MM.1S (cell line): ENCODE results near the gene LRRTM2.

Experiments used
- DNase-seq: peaks from one replicate; pipeline ENCODE4 v3.0.0-alpha.2; 2015
- H2AFZ ChIP-seq: fragments of 300-600 bp; sonication (generic); 2 replicates; pipeline ENCODE4 v1.6.0; 2016; ENCODE audit warnings: antibody characterized with exemption, low read length
- H3F3A ChIP-seq: fragments of 300-600 bp; sonication (generic); 2 replicates; pipeline ENCODE4 v1.6.1; 2016; ENCODE audit warnings: mild to moderate bottlenecking, antibody characterized with exemption, low read length, moderate library complexity, mixed read lengths; ENCODE audit not compliant: insufficient read depth
- H3K27ac ChIP-seq: fragments of 300-600 bp; sonication (generic); 2 replicates; pipeline ENCODE4 v1.5.1; 2016; ENCODE audit warnings: mild to moderate bottlenecking, low read length
- H3K27me3 ChIP-seq: fragments of 300-600 bp; sonication (generic); replicated peaks from 2 replicates; pipeline ENCODE4 v1.6.0; 2016; ENCODE audit warnings: low read length; ENCODE audit not compliant: insufficient read depth
- H3K36me3 ChIP-seq: fragments of 300-600 bp; sonication (generic); replicated peaks from 2 replicates; pipeline ENCODE4 v1.6.1; 2016; ENCODE audit warnings: mild to moderate bottlenecking, low read length, mixed read lengths; ENCODE audit not compliant: insufficient read depth
- H3K4me1 ChIP-seq: fragments of 300-600 bp; sonication (generic); 2 replicates; pipeline ENCODE4 v1.6.1; 2016; ENCODE audit warnings: low read length, mixed read lengths
- H3K4me2 ChIP-seq: fragments of 300-600 bp; sonication (generic); 2 replicates; pipeline ENCODE4 v1.6.0; 2016; ENCODE audit warnings: low read depth, low read length
- H3K4me3 ChIP-seq: fragments of 300-600 bp; sonication (generic); 2 replicates; pipeline ENCODE4 v1.5.1; 2016; ENCODE audit warnings: low read length, mixed read lengths
- H3K79me2 ChIP-seq: fragments of 300-600 bp; sonication (generic); 2 replicates; pipeline ENCODE4 v1.6.1; 2016; ENCODE audit warnings: mixed run types, low read length, mixed read lengths
- H3K9ac ChIP-seq: fragments of 300-600 bp; sonication (generic); 2 replicates; pipeline ENCODE4 v1.6.1; 2016; ENCODE audit warnings: low read length, mixed read lengths
- H3K9me2 ChIP-seq: fragments of 300-600 bp; sonication (generic); replicated peaks from 2 replicates; pipeline ENCODE4 v1.6.1; 2016; ENCODE audit warnings: mild to moderate bottlenecking, low read length, mixed read lengths; ENCODE audit not compliant: insufficient read depth
- H3K9me3 ChIP-seq: fragments of 300-600 bp; sonication (generic); replicated peaks from 2 replicates; pipeline ENCODE4 v1.6.1; 2016; ENCODE audit warnings: mild to moderate bottlenecking, low read length, mixed read lengths; ENCODE audit not compliant: insufficient read depth
- H4K20me1 ChIP-seq: fragments of 300-600 bp; sonication (generic); 2 replicates; pipeline ENCODE4 v1.6.1; 2016; ENCODE audit warnings: mild to moderate bottlenecking, low read length, moderate library complexity, mixed read lengths; ENCODE audit not compliant: insufficient read depth
- EZH2 ChIP-seq: fragments of 300-600 bp; sonication (generic); optimal IDR thresholded peaks from 2 replicates; pipeline ENCODE3; 2017; ENCODE audit warnings: low read depth, mild to moderate bottlenecking, antibody characterized with exemption, low read length, mixed read lengths
- EZH2phosphoT487 ChIP-seq: fragments of 300-600 bp; sonication (generic); IDR thresholded peaks from 2 replicates; pipeline ENCODE4 v1.6.1; 2018; ENCODE audit warnings: antibody characterized with exemption, low read length
- TF ChIP-seq, protein P1 (sequence below): fragments of 300-600 bp; sonication (generic); IDR thresholded peaks from 2 replicates; pipeline ENCODE4 v1.5.1; 2016; ENCODE audit warnings: antibody characterized with exemption, low read length, mixed read lengths

Gene LRRTM2

GRCh38 chr5:138898299-138898698 lies 23.2 kb upstream of the LRRTM2 start:
- TF ChIP-seq EZH2, result no peak
- TF ChIP-seq EZH2phosphoT487, result no peak
- TF ChIP-seq, protein P1, sequence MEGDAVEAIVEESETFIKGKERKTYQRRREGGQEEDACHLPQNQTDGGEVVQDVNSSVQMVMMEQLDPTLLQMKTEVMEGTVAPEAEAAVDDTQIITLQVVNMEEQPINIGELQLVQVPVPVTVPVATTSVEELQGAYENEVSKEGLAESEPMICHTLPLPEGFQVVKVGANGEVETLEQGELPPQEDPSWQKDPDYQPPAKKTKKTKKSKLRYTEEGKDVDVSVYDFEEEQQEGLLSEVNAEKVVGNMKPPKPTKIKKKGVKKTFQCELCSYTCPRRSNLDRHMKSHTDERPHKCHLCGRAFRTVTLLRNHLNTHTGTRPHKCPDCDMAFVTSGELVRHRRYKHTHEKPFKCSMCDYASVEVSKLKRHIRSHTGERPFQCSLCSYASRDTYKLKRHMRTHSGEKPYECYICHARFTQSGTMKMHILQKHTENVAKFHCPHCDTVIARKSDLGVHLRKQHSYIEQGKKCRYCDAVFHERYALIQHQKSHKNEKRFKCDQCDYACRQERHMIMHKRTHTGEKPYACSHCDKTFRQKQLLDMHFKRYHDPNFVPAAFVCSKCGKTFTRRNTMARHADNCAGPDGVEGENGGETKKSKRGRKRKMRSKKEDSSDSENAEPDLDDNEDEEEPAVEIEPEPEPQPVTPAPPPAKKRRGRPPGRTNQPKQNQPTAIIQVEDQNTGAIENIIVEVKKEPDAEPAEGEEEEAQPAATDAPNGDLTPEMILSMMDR, result no peak
- H3K9me2 ChIP-seq, result no peaks in the 10 kb centered on the region
- no peak overlapping the region for H3K27ac ChIP-seq
- no peaks in the 10 kb centered on the region for H3K27me3 ChIP-seq
- no peak for DNase-seq
- no peaks in the 10 kb centered on the region for H3F3A ChIP-seq
- no peak overlapping the region for H3K4me2 ChIP-seq
- no peaks in the 10 kb centered on the region for H3K4me1 ChIP-seq
- H3K79me2 ChIP-seq, result no peaks in the 10 kb centered on the region
- H3K4me3 ChIP-seq, result no peak overlapping the region
- no peaks in the 10 kb centered on the region for H3K36me3 ChIP-seq
- H2AFZ ChIP-seq, result no peak overlapping the region
- H4K20me1 ChIP-seq, result no peaks in the 10 kb centered on the region
- H3K9ac ChIP-seq, result no peak overlapping the region
- H3K9me3 ChIP-seq, result no peaks in the 10 kb centered on the region

- no peaks in the 10 kb centered on the region; the same call in 1 of the 2 replicates for H3K36me3 ChIP-seq
- no peak overlapping the region for H3K4me2 ChIP-seq
- no peaks in the 10 kb centered on the region for H3K4me1 ChIP-seq
- H3K4me3 ChIP-seq, result no peak overlapping the region
- no peaks in the 10 kb centered on the region for H3K9me3 ChIP-seq
- no peaks in the 10 kb centered on the region for H3K79me2 ChIP-seq
- H3F3A ChIP-seq, result no peaks in the 10 kb centered on the region
- TF ChIP-seq EZH2, result no peak
- H3K9ac ChIP-seq, result no peak overlapping the region
- H3K9me2 ChIP-seq, result no peaks in the 10 kb centered on the region
- no peaks in the 10 kb centered on the region for H4K20me1 ChIP-seq
- H3K27ac ChIP-seq, result no peak overlapping the region
- H2AFZ ChIP-seq, result no peak overlapping the region
- no peaks in the 10 kb centered on the region for H3K27me3 ChIP-seq
- DNase-seq, result no peak
These were observed 20.8 kb upstream of the LRRTM2 start for GRCh38 chr5:138895918-138896317.

DNA sequence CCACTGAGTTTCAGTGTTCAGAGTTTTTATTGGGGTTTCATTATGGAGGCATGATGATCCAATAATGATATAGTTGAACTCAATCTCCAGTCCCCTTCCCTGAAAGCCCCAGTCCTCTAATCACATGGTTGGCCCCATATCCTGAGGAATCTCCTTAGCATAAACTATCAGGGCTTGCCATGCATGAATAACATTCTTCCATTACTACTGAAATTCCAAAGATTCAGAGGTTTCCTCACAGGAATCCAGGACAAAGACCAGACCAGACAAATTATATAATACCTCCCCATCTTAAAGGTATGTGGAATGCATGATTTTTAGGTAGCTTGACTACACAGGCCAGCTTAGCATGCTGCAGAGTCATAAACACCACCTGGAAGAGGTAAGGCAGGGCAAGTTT lies 15.5 kb upstream of the LRRTM2 start:
- no peaks in the 10 kb centered on the region for H3F3A ChIP-seq
- H3K27me3 ChIP-seq, result no peaks in the 10 kb centered on the region
- no peaks in the 10 kb centered on the region for H3K9me3 ChIP-seq
- no peak overlapping the region for H3K27ac ChIP-seq
- no peaks in the 10 kb centered on the region for H3K9me2 ChIP-seq
- no peaks in the 10 kb centered on the region for H3K79me2 ChIP-seq
- H3K4me2 ChIP-seq, result no peak overlapping the region
- no peak overlapping the region for H2AFZ ChIP-seq
- peaks cover 18% of the 10 kb centered on the region for H3K36me3 ChIP-seq
- no peaks in the 10 kb centered on the region for H4K20me1 ChIP-seq
- TF ChIP-seq, protein P1, result no peak
- TF ChIP-seq EZH2 (no peak), EZH2phosphoT487 (no peak)
- no peaks in the 10 kb centered on the region for H3K4me1 ChIP-seq
- no peak for DNase-seq
- H3K4me3 ChIP-seq, result no peak overlapping the region
- no peak overlapping the region for H3K9ac ChIP-seq

- no peaks in the 10 kb centered on the region for H3K79me2 ChIP-seq
- no peaks in the 10 kb centered on the region for H3K27me3 ChIP-seq
- H4K20me1 ChIP-seq, result no peaks in the 10 kb centered on the region
- H3K27ac ChIP-seq, result no peak overlapping the region
- no peak overlapping the region for H3K9ac ChIP-seq
- no peak for DNase-seq
- H3K4me2 ChIP-seq, result no peak overlapping the region
- no peaks in the 10 kb centered on the region for H3K4me1 ChIP-seq
- H3K9me2 ChIP-seq, result no peaks in the 10 kb centered on the region
- no peak overlapping the region for H2AFZ ChIP-seq
- H3K9me3 ChIP-seq, result no peaks in the 10 kb centered on the region
- peaks cover 18% of the 10 kb centered on the region for H3K36me3 ChIP-seq
- no peak overlapping the region for H3K4me3 ChIP-seq
- no peaks in the 10 kb centered on the region for H3F3A ChIP-seq
- TF ChIP-seq, protein P1, result no peak
- TF ChIP-seq EZH2, result no peak
- TF ChIP-seq EZH2phosphoT487, result no peak
These were observed 14.9 kb upstream of the LRRTM2 start for GRCh38 chr5:138889994-138890393.
